NCI-H2196 treated with DMSO at 0.1 percent for 48 hours (cell line): ENCODE data around the gene CCDC97.
"Not testable (repeated sequence)": the region's sequence is repeated elsewhere in the genome, so short reads cannot be mapped to it uniquely, and the experiment has no call there.

Experiments
- DNase-seq: peaks from one replicate; lab custom pipeline; 2025; ENCODE audit not compliant: unreplicated experiment; lab: John Stamatoyannopoulos, UW

CCDC97 gene

DNA sequence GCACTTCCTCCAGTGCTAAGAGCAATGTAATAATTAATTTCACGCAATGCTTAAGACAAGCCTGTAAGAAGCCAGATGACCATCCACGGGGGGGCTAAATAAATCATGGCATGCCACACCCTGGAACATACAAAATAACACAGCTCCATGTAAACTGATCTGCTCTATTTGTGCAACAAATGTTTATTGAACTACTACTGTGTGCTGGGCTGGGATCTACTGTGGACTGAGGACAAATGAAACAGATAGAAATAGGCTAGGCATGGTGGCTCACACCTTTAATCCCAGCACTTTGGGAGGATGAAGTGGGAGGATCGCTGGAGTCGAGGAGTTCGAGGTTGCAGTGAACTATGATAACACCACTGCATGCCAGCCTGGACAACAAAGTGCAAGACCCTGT lies 22.5 kb downstream of the CCDC97 start:
- no peak for DNase-seq

DNA sequence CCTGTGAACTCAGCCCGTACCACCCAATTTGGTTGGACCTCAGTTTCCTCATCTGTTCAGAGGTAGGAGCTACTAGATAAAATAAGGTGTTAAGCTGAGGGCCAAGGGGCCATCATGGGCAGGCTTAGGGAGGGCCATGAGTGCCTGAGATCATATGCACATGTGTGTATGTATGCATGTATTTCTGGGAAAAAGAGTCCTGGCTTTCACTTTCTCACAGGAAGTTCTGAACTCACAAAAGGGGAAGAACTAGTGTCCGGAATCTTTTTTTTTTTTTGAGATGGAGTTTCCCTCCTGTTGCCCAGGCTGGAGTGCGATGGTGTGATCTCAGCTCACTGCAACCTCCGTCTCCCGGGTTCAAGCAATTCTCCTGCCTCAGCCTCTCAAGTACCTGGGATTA lies 24.8 kb downstream of the CCDC97 start:
- DNase-seq, result no peak

GRCh38 chr19:41335467-41335866 lies 25.5 kb downstream of the CCDC97 start:
- no peak for DNase-seq

GRCh38 chr19:41339936-41340335 lies 30.0 kb downstream of the CCDC97 start:
- DNase-seq, result no peak

DNA sequence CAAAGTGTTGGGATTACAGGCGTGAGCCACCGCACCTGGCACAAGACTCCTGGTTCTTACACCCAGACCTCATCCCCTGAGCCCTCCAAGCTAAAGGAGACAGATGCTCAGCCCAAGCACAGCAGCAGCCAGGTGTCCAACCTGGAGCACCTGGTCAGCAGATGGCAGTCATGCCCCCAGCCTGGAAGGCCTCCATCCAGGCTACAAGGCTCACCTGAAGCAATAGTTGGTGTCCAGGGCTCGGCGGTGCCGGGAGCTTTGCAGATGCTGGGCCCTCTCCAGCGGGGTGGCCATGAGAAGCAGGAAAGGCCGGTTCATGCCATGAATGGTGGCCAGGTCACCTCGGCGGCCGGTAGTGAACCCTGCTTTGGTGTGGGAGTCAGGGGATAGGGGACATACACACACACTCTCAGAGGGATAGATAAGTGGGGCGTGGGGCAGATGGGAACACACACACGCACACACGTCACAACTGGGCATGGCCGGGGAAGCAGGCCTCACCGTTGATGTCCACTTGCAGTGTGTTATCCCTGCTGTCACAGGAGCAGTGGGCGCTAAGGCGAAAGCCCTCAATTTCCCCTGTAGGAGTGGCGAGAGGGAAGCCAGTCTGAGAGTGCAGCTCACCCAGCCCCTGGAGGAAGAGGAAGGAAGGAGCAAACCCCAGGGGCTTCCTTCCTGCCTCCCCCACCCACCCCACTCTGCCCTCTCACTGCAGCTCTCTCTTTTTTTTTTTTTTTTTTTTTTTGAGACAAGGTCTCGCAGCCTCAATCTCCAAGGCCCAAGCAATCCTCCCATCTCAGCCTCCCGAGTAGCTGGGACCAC lies 31.9 kb downstream of the CCDC97 start:
- no peak for DNase-seq

GRCh38 chr19:41344162-41344561 lies 34.2 kb downstream of the CCDC97 start:
- DNase-seq, result no peak

DNA sequence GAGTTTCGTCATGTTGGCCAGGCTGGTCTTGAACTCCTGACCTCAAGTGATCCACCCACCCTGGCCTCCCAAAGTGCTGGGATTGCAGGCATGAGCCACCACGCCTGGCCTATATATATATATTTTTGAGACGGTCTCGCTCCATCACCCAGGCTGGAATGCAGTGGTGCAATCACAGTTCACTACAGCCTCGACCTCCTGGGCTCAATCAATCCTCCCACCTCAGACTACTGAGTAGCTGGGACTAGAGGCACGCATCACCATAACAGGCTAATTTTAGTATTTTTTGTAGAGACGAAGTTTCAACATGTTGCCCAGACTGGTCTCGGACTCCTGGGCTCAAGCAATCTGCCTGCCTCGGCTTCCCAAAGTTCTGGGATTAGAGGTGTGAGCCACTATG lies 36.9 kb downstream of the CCDC97 start:
- DNase-seq, result not testable (repeated sequence)

DNA sequence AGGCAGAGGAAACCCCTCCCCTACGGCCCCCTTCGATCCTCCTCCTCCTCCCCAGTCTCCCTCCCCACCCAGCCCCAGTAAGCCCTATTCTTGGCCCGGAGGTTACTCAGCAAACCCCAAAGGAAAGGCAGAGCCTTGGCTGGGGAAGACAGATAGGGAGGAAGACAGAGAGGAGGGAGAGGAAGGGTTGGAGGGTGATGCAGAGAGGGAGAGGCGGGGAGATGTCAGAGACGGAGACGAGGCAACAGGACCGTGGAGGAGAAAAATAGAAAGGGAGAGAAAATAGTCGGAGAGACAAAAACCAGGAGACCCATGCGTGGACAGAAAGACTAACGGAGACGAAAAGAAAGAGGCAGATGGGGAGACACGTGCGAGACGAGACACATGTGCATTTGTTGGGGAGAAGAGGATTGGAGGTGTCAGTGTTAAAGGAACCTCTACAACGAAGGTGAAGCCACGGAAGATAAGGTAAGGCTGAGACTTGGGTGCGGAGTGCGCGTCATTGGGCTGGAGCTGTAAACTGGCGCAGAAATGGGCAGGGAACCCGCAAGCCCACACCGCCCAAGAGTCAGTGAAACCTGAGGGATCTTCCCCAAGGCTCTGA lies 40.9 kb downstream of the CCDC97 start:
- DNase-seq, result no peak

DNA sequence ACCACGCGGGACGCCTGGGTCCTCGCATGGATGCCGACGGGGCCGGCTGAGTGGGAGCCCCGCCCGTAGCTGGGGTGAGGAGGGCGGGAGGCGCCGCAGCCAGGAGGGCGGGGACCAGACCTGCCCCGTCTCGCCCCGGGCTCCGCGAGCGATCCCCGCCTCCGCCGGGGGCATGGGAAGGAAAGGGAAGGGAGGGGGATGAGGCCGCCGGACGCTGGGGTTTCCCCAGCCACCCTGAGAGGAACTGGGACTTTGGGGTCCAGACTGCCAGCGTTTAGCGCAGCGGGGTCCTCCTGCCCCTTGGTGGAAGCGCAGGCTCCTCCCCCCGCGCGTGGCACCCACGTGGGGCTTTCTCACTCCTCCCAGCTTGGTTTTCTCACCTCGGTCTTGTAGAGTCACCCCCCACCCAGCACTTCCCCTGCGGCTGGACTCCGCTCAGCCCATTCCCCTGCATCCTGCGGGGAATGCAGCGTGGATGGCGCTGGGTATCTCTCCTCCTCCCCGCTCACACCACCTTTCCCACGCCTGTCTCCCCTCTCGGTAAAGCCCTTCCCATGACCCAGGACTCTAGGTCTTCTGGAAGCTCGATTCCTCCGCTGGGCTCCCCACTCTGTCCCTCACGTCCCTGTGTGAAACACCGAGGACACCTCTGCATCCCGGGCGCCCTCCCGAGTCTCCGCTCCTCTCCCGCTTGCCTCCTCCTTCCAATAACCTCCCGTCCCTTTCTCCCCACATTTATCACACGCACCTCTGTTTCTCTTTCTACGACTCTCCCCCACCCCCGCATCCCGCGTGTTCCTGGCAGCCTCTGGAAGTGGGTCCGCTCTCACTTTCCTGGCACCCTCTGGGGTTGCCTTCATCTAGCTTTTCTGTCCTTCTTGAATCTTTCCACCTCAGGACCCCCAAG lies 41.6 kb downstream of the CCDC97 start:
- DNase-seq, result no peak

DNA sequence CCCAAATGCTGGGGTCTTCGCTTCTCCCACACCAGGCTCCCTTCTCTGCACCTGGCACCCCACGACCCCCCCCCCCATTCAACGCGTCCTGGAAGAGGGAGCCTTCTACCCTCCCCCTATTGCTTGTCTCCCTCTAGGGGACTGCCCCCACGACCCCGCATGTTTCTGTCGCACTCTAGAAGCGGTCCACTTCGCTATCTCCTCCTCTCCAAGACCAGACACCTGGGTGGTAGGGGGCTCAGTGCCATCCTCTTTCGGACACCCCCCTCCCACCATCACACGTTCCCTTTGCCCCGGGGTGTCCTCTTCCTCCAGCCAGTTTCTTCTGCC lies 42.3 kb downstream of the CCDC97 start:
- no peak for DNase-seq

GRCh38 chr19:41352609-41353465 lies 42.9 kb downstream of the CCDC97 start:
- DNase-seq, result no peak

GRCh38 chr19:41353466-41354342 lies 43.7 kb downstream of the CCDC97 start, which contains the start of gene TGFB1:
Gene TGFB1 (minus strand): TSS chr19:41353922. CDS start chr19:41353044, 878 bp downstream.
- DNase-seq, result no peak

- no peak for DNase-seq
Observed at GRCh38 chr19:41354343-41354953, 44.5 kb downstream of the CCDC97 start.

DNA sequence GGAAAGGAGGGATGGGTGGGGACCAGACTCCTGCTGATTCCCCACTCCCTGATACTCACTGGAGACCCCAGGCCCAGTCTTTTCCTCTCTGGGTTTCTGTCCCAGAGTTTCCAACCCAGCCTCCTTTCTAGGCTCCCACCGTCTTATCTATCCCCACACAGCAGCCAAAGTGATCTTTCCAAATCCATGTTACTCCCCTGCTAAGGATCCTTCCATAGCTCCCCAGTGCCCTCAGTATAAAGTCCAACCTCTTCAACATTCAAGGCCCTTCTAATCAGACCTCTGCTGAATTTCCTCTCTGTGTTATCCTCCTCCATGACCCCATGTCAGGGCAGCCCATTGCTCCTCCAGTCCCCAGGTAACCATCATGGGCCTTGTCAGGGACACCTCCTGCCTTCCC lies 45.1 kb downstream of the CCDC97 start:
- no peak for DNase-seq

GRCh38 chr19:41355802-41356201 lies 45.8 kb downstream of the CCDC97 start:
- DNase-seq, result no peak

GRCh38 chr19:41356984-41357739 lies 47.2 kb downstream of the CCDC97 start:
- DNase-seq, result no peak

DNA sequence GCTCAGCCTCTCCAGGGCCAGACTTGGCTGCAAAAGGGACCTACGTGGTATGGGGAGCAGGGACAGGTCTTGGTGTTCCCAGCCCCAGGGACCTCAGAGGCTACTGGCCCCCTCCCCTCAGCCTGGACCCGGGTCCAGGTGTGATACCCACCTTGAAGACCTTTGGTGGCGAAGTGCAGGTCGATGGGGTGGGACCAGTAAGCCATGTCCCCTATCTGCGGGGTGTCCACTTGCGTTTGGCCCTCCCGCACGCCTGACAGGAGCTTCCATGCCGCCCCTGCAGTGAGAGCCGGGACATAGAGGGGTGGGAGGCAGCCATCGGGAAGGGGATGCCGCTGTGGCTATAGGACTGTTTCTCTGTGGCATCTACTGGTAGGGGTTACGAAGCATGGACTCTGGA lies 47.8 kb downstream of the CCDC97 start:
- no peak for DNase-seq

DNA sequence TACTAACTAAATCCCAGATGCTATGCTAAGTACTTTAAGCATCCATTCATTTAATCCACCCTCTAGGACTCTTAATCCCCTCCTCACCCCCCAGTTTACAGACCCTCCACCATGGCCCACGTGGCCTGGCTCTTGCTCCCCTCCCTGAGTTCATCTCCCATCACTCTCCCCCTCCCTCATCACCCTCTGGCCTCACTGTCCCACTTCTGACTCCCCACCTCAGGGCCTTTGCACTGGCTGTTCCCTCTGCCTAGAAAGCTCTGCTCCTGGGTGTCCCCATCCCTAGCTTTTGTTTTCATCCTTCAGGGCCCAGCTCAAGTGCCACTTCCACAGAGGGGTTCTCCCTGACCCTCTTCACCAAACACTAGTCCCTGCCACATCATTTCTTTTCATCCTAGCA lies 49.8 kb downstream of the CCDC97 start:
- DNase-seq, result no peak
